Gastrocnemius medialis (tissue), 4 donors: ENCODE results near the gene NAA11. TPM values are rescaled to one million over a fixed set of nuclear protein-coding genes. Genes with fewer than 3 reads are reported as not detected.
"Not testable (repeated sequence)": the region's sequence is repeated elsewhere in the genome, so short reads cannot be mapped to it uniquely, and the experiment has no call there.

Experiments used
- ATAC-seq, 2 donors: fragments of 150-250 bp; one replicate each; pipeline ENCODE4 v1.9.1; 2016
- DNase-seq, 2 donors: peaks; one replicate each; pipeline ENCODE4 v3.0.0-alpha.2; 2019
- H3K27ac ChIP-seq, 4 donors: fragments of 200-600 bp; sonication (generic); 1 replicate in 1 of 4; 2 replicates in 3 of 4; pipeline ENCODE4 v1.5.1; 2016 to 2018; ENCODE audit warnings: mild to moderate bottlenecking in 2 of 4, moderate library complexity in 1 of 4
- H3K27me3 ChIP-seq, 3 donors: fragments of 200-600 bp; sonication (generic) in 2 of 3; 1 replicate in 1 of 3; 2 replicates in 2 of 3; pipeline versions ENCODE4 v1.5.1 to v1.6.0; 2016 to 2019; ENCODE audit warnings: mild to moderate bottlenecking in 1 of 3, moderate library complexity in 1 of 3
- H3K36me3 ChIP-seq, 2 donors: fragments of 200-600 bp; sonication (generic) in 1 of 2; one replicate each; pipeline ENCODE4 v1.5.1; 2017 to 2018
- H3K4me1 ChIP-seq, 2 donors: fragments of 200-600 bp; sonication (generic) in 1 of 2; one replicate each; pipeline ENCODE4 v1.5.1; 2016 to 2017; ENCODE audit warnings: mild to moderate bottlenecking in 2 of 2
- H3K4me3 ChIP-seq, 4 donors: fragments of 200-600 bp; sonication (generic) in 3 of 4; 1 replicate in 1 of 4; 2 replicates in 3 of 4; pipeline ENCODE4 v1.5.1; 2016 to 2019; ENCODE audit warnings: mild to moderate bottlenecking in 2 of 4
- H3K9me3 ChIP-seq, 3 donors: fragments of 200-600 bp; sonication (generic) in 2 of 3; 1 replicate in 1 of 3; 2 replicates in 2 of 3; pipeline ENCODE4 v1.5.1; 2016 to 2019
- CTCF ChIP-seq, 5 experiments: fragments of 450-650 bp in 3 of 5; fragments of 200-600 bp in 2 of 5; sonication (generic) in 2 of 5; IDR thresholded peaks in 4 of 5; conservative IDR thresholded peaks in 1 of 5; 1 replicate in 4 of 5; 2 replicates in 1 of 5; pipeline ENCODE4 v1.5.1; 2016 to 2019; ENCODE audit warnings: antibody characterized with exemption in 5 of 5, mild to moderate bottlenecking in 3 of 5, moderate library complexity in 3 of 5
- POLR2A ChIP-seq, 2 donors: fragments of 450-650 bp; IDR thresholded peaks; one replicate each; pipeline ENCODE4 v1.6.1; 2017; ENCODE audit warnings: antibody characterized with exemption in 2 of 2, mild to moderate bottlenecking in 2 of 2, moderate library complexity in 2 of 2
- in situ Hi-C, 4 donors: fragments of 200-750 bp; cut with MboI; loops; one replicate each; pipeline versions ENCODE4 v1.15.0 to v1.8.0; 2017; ENCODE audit warnings: low sequenced_read_pairs in 4 of 4
- intact Hi-C: fragments of 100-400 bp; cut with DNase I; formaldehyde crosslinking; loops from one replicate; pipeline ENCODE4 v1.15.1; 2023; ENCODE audit warnings: low total_unique reads
- total RNA-seq, 4 donors: library from RNA; depleted of rRNA; stranded (reverse); fragments of >200 nt; gene quantifications; one replicate each; pipeline versions ENCODE4 v1.1.0 to v1.2.3, GENCODE V29; 2016

Gene NAA11
- total RNA-seq, 4 donors from 2014 or later = not detected

GRCh38 chr4:79290376-79290775 is 35.5 kb downstream of the NAA11 start:
- TF ChIP-seq CTCF (IDR thresholded peaks at IDR 0.05 in 4 of 5, conservative IDR thresholded peaks at IDR 0.05 in 1 of 5) (no peak), POLR2A (IDR thresholded peaks at IDR 0.05) (no peak)
- ATAC-seq (no peak), DNase-seq (no peak)
- H3K36me3 ChIP-seq = no peaks in the 10 kb centered on the region
- no peak overlapping the region for H3K27ac ChIP-seq
- in situ Hi-C loops (no loop called here), intact Hi-C loops (no loop called here)
- H3K4me1 ChIP-seq = peaks cover 0 to 4% of the 10 kb centered on the region in 2 donors
- no peak overlapping the region for H3K4me3 ChIP-seq
- no peaks in the 10 kb centered on the region for H3K27me3 ChIP-seq
- no peaks in the 10 kb centered on the region for H3K9me3 ChIP-seq

DNA sequence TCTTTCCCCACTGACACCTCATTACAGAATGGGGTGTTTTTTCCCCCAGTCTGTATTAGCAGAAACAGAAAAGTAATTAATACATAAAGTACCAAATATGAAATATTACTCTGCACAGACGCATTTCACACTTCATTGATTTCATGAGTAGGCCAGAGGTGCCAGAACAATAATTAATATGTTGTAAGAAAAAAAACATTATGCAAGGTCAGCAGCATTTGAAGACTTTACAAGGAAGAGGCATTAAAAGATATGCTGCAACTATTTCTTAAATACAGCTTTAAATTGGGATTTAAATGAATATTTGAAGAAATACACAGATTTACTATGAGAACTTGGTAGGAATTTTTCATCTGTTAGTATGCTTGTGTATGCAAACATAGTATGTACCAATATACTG is 37.7 kb downstream of the NAA11 start:
- no peak overlapping the region for H3K27ac ChIP-seq
- TF ChIP-seq POLR2A (IDR thresholded peaks at IDR 0.05) = no peak
- ATAC-seq (no peak), DNase-seq (no peak)
- H3K4me3 ChIP-seq = no peak overlapping the region
- H3K27me3 ChIP-seq = no peaks in the 10 kb centered on the region
- H3K36me3 ChIP-seq = no peaks in the 10 kb centered on the region
- in situ Hi-C loops = no loop called here
- H3K4me1 ChIP-seq = peaks cover 0 to 4% of the 10 kb centered on the region in 2 donors
- H3K9me3 ChIP-seq = no peaks in the 10 kb centered on the region
- intact Hi-C loops = no loop called here

GRCh38 chr4:79287718-79288117 is 38.1 kb downstream of the NAA11 start:
- TF ChIP-seq POLR2A (IDR thresholded peaks at IDR 0.05) (no peak), CTCF (IDR thresholded peaks at IDR 0.05 in 4 of 5, conservative IDR thresholded peaks at IDR 0.05 in 1 of 5) (no peak)
- no peaks in the 10 kb centered on the region for H3K36me3 ChIP-seq
- in situ Hi-C loops = no loop called here

DNA sequence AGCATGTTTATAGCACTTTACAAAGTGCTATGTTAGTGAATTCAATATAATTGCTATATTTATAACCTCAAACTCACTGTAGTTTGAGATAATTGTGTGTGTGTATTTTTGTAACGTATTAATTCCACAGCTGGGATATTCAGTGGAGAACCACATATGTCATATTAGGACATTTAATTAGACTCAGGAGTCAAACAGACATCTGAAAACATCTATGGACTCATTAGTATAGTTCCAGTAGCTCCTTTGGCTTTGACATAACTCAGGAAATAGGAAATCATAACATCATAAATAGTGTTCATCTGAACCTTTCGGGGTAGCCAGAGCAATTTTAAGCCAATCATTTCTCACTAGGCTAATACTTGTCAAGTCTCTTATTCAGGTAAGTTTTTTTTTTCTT is 38.8 kb downstream of the NAA11 start:
- ATAC-seq = no peak
- H3K4me1 ChIP-seq = peaks cover 0 to 4% of the 10 kb centered on the region in 2 donors
- H3K4me3 ChIP-seq = no peak overlapping the region
- H3K27me3 ChIP-seq = no peaks in the 10 kb centered on the region
- intact Hi-C loops = no loop called here
- in situ Hi-C loops = no loop called here
- no peaks in the 10 kb centered on the region for H3K36me3 ChIP-seq
- no peak overlapping the region for H3K27ac ChIP-seq
- DNase-seq = no peak
- no peak for TF ChIP-seq CTCF (IDR thresholded peaks at IDR 0.05 in 4 of 5, conservative IDR thresholded peaks at IDR 0.05 in 1 of 5)
- TF ChIP-seq POLR2A (IDR thresholded peaks at IDR 0.05) = no peak
- no peaks in the 10 kb centered on the region for H3K9me3 ChIP-seq

More at GRCh38 chr4:79287718-79288117, 38.1 kb downstream of the NAA11 start:
- ATAC-seq = no peak
- Histone ChIP-seq H3K27me3 (no peaks in the 10 kb centered on the region), H3K4me3 (no peak overlapping the region), H3K4me1 (peaks cover 0 to 4% of the 10 kb centered on the region in 2 donors), H3K9me3 (no peaks in the 10 kb centered on the region), H3K27ac (no peak overlapping the region)
- intact Hi-C loops = no loop called here
- no peak for DNase-seq

DNA sequence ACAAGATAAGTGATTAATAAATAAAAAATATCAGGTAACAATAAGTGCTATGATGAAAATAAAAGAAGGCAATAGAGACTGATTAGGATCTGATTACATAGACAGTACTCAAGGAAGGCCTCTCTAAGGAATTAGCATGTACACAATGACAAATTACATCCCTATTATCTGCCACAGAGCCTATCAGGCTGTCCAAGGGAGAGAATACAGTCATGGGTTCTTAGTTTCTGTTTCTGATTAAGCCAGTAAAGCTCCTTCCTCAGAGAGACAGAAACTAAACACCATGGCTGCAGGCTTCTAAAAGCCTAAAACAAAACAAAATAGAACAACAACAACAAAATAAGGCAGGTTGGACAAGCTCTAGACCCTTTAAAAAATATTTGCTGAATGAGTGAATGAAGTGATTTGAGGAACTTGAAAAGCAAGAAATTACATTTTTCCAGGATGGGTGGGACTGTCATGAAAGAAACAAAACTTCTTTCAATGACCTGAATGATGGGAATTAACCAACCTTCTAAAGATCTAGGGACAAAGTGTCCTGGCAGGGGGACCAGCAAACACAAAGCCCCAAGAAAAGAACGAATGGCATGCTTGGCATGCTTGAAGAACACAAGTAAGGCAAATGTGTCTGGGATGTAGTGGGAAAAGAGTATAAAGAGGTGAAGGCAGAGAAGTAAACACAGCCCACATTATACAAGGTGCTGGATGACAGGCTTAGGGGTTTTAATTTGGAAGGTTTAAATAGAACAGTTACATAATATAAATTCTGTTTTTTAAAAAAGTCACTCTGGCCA is 44.1 kb downstream of the NAA11 start:
- Histone ChIP-seq H3K36me3 (no peaks in the 10 kb centered on the region), H3K27ac (no peak overlapping the region), H3K4me1 (no peaks in the 10 kb centered on the region), H3K4me3 (no peak overlapping the region), H3K27me3 (no peaks in the 10 kb centered on the region), H3K9me3 (no peaks in the 10 kb centered on the region)
- in situ Hi-C loops = no loop called here
- intact Hi-C loops = no loop called here
- TF ChIP-seq CTCF (IDR thresholded peaks at IDR 0.05 in 4 of 5, conservative IDR thresholded peaks at IDR 0.05 in 1 of 5) (no peak), POLR2A (IDR thresholded peaks at IDR 0.05) (no peak)
- DNase-seq = no peak
- ATAC-seq = no peak

- H3K27ac ChIP-seq, H3K4me1 ChIP-seq, H3K4me3 ChIP-seq, ATAC-seq, intact Hi-C loops, H3K9me3 ChIP-seq, DNase-seq, in situ Hi-C loops, H3K36me3 ChIP-seq, H3K27me3 ChIP-seq: not testable (repeated sequence)
Measured at GRCh38 chr4:79277467-79277866, 48.4 kb downstream of the NAA11 start.
